DOHH2 (cell line): ENCODE data around the gene COLEC12.

Experiments used
- H3F3A ChIP-seq: fragments of 200-600 bp; sonication (generic), shearing (Covaris generic); 2 replicates; pipeline ENCODE4 v1.6.0; 2016; ENCODE audit warnings: antibody characterized with exemption, mild to moderate bottlenecking; ENCODE audit not compliant: control insufficient read depth, insufficient read depth
- H3K27ac ChIP-seq: fragments of 200-600 bp; sonication (generic); 2 replicates; pipeline ENCODE4 v1.5.1; 2014; ENCODE audit warnings: low read depth, mild to moderate bottlenecking, low read length, moderate library complexity
- H3K27me3 ChIP-seq: fragments of 200-600 bp; sonication (generic); 2 replicates; pipeline ENCODE4 v1.6.1; 2014; ENCODE audit warnings: mild to moderate bottlenecking, low read length, mixed read lengths; ENCODE audit not compliant: control insufficient read depth
- H3K36me3 ChIP-seq: fragments of 200-600 bp; sonication (generic); 2 replicates; pipeline ENCODE4 v1.6.1; 2014; ENCODE audit warnings: mild to moderate bottlenecking, low read length, moderate library complexity, mixed read lengths; ENCODE audit not compliant: control insufficient read depth
- H3K4me1 ChIP-seq: fragments of 200-600 bp; sonication (generic); 2 replicates; pipeline ENCODE4 v1.6.1; 2014; ENCODE audit warnings: mild to moderate bottlenecking, low read length, mixed read lengths; ENCODE audit not compliant: control insufficient read depth
- H3K4me2 ChIP-seq: fragments of 200-600 bp; sonication (generic); 2 replicates; pipeline ENCODE4 v1.6.0; 2014; ENCODE audit warnings: mild to moderate bottlenecking, low read length, moderate library complexity
- H3K4me3 ChIP-seq: fragments of 200-600 bp; sonication (generic); 2 replicates; pipeline ENCODE4 v1.5.1; 2014; ENCODE audit warnings: mild to moderate bottlenecking, low read length, mixed read lengths
- H3K79me2 ChIP-seq: fragments of 200-600 bp; sonication (generic); 2 replicates; pipeline ENCODE4 v1.6.1; 2014; ENCODE audit warnings: mild to moderate bottlenecking, low read length, mixed read lengths; ENCODE audit not compliant: control insufficient read depth
- H3K9me2 ChIP-seq: fragments of 200-600 bp; sonication (generic); replicated peaks from 2 replicates; pipeline ENCODE4 v1.6.1; 2014; ENCODE audit warnings: mild to moderate bottlenecking, low read length, mixed read lengths; ENCODE audit not compliant: control insufficient read depth
- H3K9me3 ChIP-seq: fragments of 200-600 bp; sonication (generic); 2 replicates; pipeline ENCODE4 v1.6.1; 2014; ENCODE audit warnings: antibody characterized with exemption, low read length, mixed read lengths; ENCODE audit not compliant: control insufficient read depth, insufficient read depth
- H4K20me1 ChIP-seq: fragments of 200-600 bp; sonication (generic); 2 replicates; pipeline ENCODE4 v1.6.0; 2014; ENCODE audit warnings: low read depth, mild to moderate bottlenecking, antibody characterized with exemption, low read length, moderate library complexity; ENCODE audit not compliant: control insufficient read depth, insufficient read depth
- CTCF ChIP-seq: fragments of 200-600 bp; sonication (generic); IDR thresholded peaks from one replicate; pipeline ENCODE4 v1.5.1; 2014; ENCODE audit warnings: antibody characterized with exemption, mild to moderate bottlenecking, low read depth, low read length; ENCODE audit not compliant: poor library complexity, severe bottlenecking
- EZH2phosphoT487 ChIP-seq: fragments of 200-600 bp; sonication (generic); IDR thresholded peaks from 2 replicates; pipeline ENCODE4 v1.6.1; 2017; ENCODE audit warnings: borderline replicate concordance, mild to moderate bottlenecking, antibody characterized with exemption, low read length, moderate library complexity, mixed read lengths

COLEC12 gene

GRCh38 chr18:486929-487740 is 13.4 kb downstream of the COLEC12 start:
- TF ChIP-seq CTCF (no peak), EZH2phosphoT487 (no peak)
- Histone ChIP-seq H3F3A (no peaks in the 10 kb centered on the region), H3K79me2 (no peaks in the 10 kb centered on the region), H3K4me1 (no peaks in the 10 kb centered on the region), H3K9me3 (no peaks in the 10 kb centered on the region), H3K27me3 (no peaks in the 10 kb centered on the region), H4K20me1 (no peaks in the 10 kb centered on the region), H3K4me3 (no peak overlapping the region), H3K36me3 (no peaks in the 10 kb centered on the region), H3K4me2 (no peak overlapping the region), H3K27ac (no peak overlapping the region), H3K9me2 (no peaks in the 10 kb centered on the region)

GRCh38 chr18:484749-485464 is 15.6 kb downstream of the COLEC12 start:
- no peaks in the 10 kb centered on the region for H3F3A ChIP-seq
- H3K27ac ChIP-seq: no peak overlapping the region
- H3K9me3 ChIP-seq: no peaks in the 10 kb centered on the region
- TF ChIP-seq EZH2phosphoT487 (no peak), CTCF (no peak)
- no peaks in the 10 kb centered on the region for H4K20me1 ChIP-seq
- no peak overlapping the region for H3K4me3 ChIP-seq
- H3K9me2 ChIP-seq: no peaks in the 10 kb centered on the region
- H3K4me1 ChIP-seq: no peaks in the 10 kb centered on the region
- H3K27me3 ChIP-seq: no peaks in the 10 kb centered on the region
- H3K79me2 ChIP-seq: no peaks in the 10 kb centered on the region
- H3K36me3 ChIP-seq: no peaks in the 10 kb centered on the region
- no peak overlapping the region for H3K4me2 ChIP-seq

- no peaks in the 10 kb centered on the region for H3F3A ChIP-seq
- H4K20me1 ChIP-seq: no peaks in the 10 kb centered on the region
- H3K79me2 ChIP-seq: no peaks in the 10 kb centered on the region
- no peaks in the 10 kb centered on the region for H3K36me3 ChIP-seq
- no peak overlapping the region for H3K4me3 ChIP-seq
- H3K9me3 ChIP-seq: no peaks in the 10 kb centered on the region
- no peak overlapping the region for H3K27ac ChIP-seq
- no peak for TF ChIP-seq CTCF
- no peak for TF ChIP-seq EZH2phosphoT487
- no peak overlapping the region for H3K4me2 ChIP-seq
- no peaks in the 10 kb centered on the region for H3K9me2 ChIP-seq
- no peaks in the 10 kb centered on the region for H3K27me3 ChIP-seq
- H3K4me1 ChIP-seq: no peaks in the 10 kb centered on the region
These were observed 21.8 kb downstream of the COLEC12 start for GRCh38 chr18:478681-479080.
